C4-2B (cell line): Measurements from ENCODE around the gene TBC1D22B.

ENCODE experiments used
- H3K27ac ChIP-seq: fragments of 450-650 bp; 2 replicates; pipeline ENCODE4 v1.5.1; 2017
- CTCF ChIP-seq: fragments of 450-650 bp; conservative IDR thresholded peaks from 2 replicates; pipeline ENCODE4 v1.5.1; 2017; ENCODE audit warnings: mild to moderate bottlenecking
- ZFX ChIP-seq: fragments of 450-650 bp; IDR thresholded peaks from 2 replicates; pipeline ENCODE4 v1.6.1; 2017

Gene TBC1D22B

DNA sequence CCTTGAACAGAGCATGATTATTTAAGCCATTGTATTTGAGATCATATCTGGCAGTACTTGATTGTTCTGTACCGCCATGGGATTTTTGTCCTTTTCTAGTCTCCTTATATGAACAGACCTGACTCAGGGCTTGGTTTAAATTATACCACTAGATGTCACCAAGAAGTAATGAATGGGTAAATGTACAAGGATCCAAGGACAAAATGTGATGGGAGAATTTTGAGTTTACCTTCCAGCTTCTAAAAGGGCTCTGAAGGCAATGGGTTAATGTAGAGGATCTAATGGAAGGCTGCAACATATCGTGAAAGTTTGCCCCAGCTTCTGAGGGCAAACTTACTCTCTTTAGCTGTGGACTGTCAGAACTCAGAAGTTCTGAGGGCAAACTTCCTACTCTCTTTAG is 108.2 kb downstream of the TBC1D22B start:
- H3K27ac ChIP-seq: no peak overlapping the region
- TF ChIP-seq ZFX (no peak), CTCF (peak; percentile 45)

GRCh38 chr6:37366910-37367309 is 109.3 kb downstream of the TBC1D22B start:
- no peak overlapping the region for H3K27ac ChIP-seq
- no peak for TF ChIP-seq CTCF
- TF ChIP-seq ZFX: no peak

DNA sequence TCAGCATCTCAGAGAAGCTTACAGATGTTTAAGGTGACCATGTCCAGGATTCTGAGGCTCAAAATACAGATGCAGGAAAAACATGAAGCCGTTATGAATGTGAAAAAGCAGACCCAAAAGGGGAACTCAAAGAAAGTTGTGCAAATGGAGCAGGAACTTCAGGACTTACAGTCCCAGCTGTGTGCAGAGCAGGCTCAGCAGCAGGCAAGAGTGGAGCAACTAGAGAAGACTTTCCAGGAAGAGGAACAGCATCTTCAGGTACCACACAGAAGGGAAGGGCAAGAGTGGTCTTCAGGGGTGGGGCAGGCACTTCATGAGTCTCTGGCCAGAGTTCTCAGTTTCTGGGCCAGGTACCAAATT is 111.4 kb downstream of the TBC1D22B start:
- no peak for TF ChIP-seq ZFX
- TF ChIP-seq CTCF: no peak

GRCh38 chr6:37369321-37370201 is 112.0 kb downstream of the TBC1D22B start:
- H3K27ac ChIP-seq: no peak overlapping the region

More for the DNA sequence above, 111.4 kb downstream of the TBC1D22B start:
- H3K27ac ChIP-seq: no peak overlapping the region

DNA sequence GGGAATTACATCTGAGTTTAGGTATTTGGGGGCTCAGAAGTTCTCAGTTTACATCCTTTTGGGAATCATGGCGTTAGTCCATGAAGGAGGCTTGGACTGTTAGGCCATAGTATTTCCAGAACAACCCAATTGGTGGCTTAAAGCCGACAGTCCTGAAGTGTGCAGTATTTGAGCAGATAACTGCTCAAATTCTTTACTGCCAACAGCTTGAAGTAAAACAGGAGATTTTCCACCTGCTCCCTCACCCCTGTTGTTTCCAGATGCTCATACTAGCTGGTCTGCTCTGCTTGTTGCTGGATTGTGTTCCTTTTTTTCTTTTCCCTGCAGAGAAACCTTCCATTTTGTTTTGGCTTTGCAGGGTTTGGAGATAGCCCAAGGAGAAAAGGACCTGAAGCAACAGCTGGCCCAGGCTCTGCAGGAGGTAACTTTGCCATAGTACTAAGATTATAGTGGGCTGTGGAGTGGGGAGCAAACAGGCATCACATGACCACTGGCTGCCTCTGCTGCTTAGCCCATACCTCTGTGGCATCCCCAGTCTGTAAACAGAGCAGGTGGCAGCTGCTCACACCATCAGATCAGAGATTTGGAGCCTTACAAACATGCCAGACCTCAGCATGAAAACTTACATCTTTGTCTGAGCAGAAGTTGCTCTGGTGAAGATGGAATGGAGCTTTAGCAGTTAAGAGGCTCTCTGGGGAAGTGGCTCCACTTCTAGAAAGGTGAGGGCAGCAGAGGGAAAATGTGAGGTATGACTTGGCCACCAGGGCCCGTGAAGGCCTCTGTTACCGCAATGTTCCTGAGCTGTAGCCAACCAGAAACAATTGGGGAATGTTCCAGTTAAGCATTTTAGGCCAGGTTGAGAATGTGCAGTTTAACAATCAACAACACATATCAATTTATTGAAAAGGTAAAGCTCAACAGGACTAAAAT is 113.8 kb downstream of the TBC1D22B start:
- no peak for TF ChIP-seq CTCF
- TF ChIP-seq ZFX: no peak

More at GRCh38 chr6:37369321-37370201, 112.0 kb downstream of the TBC1D22B start:
- TF ChIP-seq CTCF: no peak
- no peak for TF ChIP-seq ZFX

GRCh38 chr6:37372116-37372515 is 114.5 kb downstream of the TBC1D22B start:
- no peak for TF ChIP-seq CTCF
- TF ChIP-seq ZFX: no peak
- no peak overlapping the region for H3K27ac ChIP-seq

More for the DNA sequence above, 113.8 kb downstream of the TBC1D22B start:
- H3K27ac ChIP-seq: no peak overlapping the region
